Ishikawa (cell line): ENCODE data around the gene PRDM16.

Experiments used
- CEBPB ChIP-seq: IDR thresholded peaks from 2 replicates; pipeline ENCODE4 v1.6.1; 2012
- CREB1 ChIP-seq: IDR thresholded peaks from 2 replicates; pipeline ENCODE4 v1.6.1; 2012; ENCODE audit warnings: low read depth
- EGR1 ChIP-seq: IDR thresholded peaks from 2 replicates; pipeline ENCODE4 v1.6.1; 2012
- EP300 ChIP-seq: IDR thresholded peaks from 2 replicates; pipeline ENCODE4 v1.6.1; 2012; ENCODE audit warnings: borderline replicate concordance
- FOXM1 ChIP-seq: IDR thresholded peaks from 2 replicates; pipeline ENCODE4 v1.6.1; 2012; ENCODE audit warnings: low read depth, borderline replicate concordance
- MAX ChIP-seq: IDR thresholded peaks from 2 replicates; pipeline ENCODE4 v1.6.1; 2012
- NFIC ChIP-seq: IDR thresholded peaks from 2 replicates; pipeline ENCODE4 v1.6.1; 2012
- RAD21 ChIP-seq: IDR thresholded peaks from 2 replicates; pipeline ENCODE4 v1.6.1; 2012; ENCODE audit warnings: low read depth
- TAF1 ChIP-seq: IDR thresholded peaks from 2 replicates; pipeline ENCODE4 v1.6.1; 2012; ENCODE audit warnings: low read depth, mild to moderate bottlenecking
- TCF12 ChIP-seq: IDR thresholded peaks from 2 replicates; pipeline ENCODE4 v1.6.1; 2012; ENCODE audit warnings: low read depth
- TEAD4 ChIP-seq: IDR thresholded peaks from 2 replicates; pipeline ENCODE4 v1.6.1; 2012
- YY1 ChIP-seq: IDR thresholded peaks from 2 replicates; pipeline ENCODE4 v1.6.1; 2012; ENCODE audit warnings: low read depth
- ZBTB7A ChIP-seq: IDR thresholded peaks from 2 replicates; pipeline ENCODE4 v1.6.1; 2012; ENCODE audit warnings: low read depth
- TF ChIP-seq, protein P1 (sequence below): IDR thresholded peaks from 2 replicates; pipeline ENCODE4 v1.6.1; 2012
- TF ChIP-seq, protein P2 (sequence below): IDR thresholded peaks from 2 replicates; pipeline ENCODE4 v1.6.1; 2012; ENCODE audit warnings: low read depth, mild to moderate bottlenecking

PRDM16 gene

GRCh38 chr1:3190256-3191041, 121.4 kb downstream of the PRDM16 start:
- TF ChIP-seq TCF12 = no peak
- no peak for TF ChIP-seq TEAD4
- no peak for TF ChIP-seq RAD21
- no peak for TF ChIP-seq CEBPB
- TF ChIP-seq YY1 = no peak
- TF ChIP-seq, protein P1, sequence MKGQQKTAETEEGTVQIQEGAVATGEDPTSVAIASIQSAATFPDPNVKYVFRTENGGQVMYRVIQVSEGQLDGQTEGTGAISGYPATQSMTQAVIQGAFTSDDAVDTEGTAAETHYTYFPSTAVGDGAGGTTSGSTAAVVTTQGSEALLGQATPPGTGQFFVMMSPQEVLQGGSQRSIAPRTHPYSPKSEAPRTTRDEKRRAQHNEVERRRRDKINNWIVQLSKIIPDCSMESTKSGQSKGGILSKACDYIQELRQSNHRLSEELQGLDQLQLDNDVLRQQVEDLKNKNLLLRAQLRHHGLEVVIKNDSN = no peak
- no peak for TF ChIP-seq ZBTB7A
- TF ChIP-seq MAX = no peak
- TF ChIP-seq FOXM1 = no peak
- no peak for TF ChIP-seq EGR1
- TF ChIP-seq TAF1 = no peak
- TF ChIP-seq EP300 = no peak
- TF ChIP-seq, protein P2, sequence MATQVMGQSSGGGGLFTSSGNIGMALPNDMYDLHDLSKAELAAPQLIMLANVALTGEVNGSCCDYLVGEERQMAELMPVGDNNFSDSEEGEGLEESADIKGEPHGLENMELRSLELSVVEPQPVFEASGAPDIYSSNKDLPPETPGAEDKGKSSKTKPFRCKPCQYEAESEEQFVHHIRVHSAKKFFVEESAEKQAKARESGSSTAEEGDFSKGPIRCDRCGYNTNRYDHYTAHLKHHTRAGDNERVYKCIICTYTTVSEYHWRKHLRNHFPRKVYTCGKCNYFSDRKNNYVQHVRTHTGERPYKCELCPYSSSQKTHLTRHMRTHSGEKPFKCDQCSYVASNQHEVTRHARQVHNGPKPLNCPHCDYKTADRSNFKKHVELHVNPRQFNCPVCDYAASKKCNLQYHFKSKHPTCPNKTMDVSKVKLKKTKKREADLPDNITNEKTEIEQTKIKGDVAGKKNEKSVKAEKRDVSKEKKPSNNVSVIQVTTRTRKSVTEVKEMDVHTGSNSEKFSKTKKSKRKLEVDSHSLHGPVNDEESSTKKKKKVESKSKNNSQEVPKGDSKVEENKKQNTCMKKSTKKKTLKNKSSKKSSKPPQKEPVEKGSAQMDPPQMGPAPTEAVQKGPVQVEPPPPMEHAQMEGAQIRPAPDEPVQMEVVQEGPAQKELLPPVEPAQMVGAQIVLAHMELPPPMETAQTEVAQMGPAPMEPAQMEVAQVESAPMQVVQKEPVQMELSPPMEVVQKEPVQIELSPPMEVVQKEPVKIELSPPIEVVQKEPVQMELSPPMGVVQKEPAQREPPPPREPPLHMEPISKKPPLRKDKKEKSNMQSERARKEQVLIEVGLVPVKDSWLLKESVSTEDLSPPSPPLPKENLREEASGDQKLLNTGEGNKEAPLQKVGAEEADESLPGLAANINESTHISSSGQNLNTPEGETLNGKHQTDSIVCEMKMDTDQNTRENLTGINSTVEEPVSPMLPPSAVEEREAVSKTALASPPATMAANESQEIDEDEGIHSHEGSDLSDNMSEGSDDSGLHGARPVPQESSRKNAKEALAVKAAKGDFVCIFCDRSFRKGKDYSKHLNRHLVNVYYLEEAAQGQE = no peak
- TF ChIP-seq CREB1 = no peak

DNA sequence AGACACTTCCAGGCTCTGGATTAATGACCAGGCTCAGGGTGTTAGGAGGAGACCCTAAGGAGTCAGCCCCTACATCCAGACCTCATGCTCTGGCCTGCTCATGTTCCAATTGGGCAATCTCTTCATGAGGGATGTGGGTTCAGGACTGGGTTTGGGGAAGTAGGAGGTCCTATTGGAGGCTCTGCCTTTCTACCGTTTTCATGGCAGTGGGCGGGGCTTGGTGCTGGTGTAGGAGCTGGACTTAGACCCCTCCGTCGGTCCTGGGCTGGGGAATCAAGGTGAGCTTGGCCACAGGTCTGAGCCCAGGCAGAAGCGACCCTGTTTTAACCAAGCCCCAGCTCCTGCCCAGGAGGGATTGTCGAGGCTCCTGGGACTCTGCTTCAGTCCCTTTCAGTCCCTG, 123.4 kb downstream of the PRDM16 start:
- TF ChIP-seq TCF12 = no peak
- TF ChIP-seq TAF1 = no peak
- no peak for TF ChIP-seq ZBTB7A
- no peak for TF ChIP-seq MAX
- TF ChIP-seq EGR1 = no peak
- TF ChIP-seq CEBPB = no peak

DNA sequence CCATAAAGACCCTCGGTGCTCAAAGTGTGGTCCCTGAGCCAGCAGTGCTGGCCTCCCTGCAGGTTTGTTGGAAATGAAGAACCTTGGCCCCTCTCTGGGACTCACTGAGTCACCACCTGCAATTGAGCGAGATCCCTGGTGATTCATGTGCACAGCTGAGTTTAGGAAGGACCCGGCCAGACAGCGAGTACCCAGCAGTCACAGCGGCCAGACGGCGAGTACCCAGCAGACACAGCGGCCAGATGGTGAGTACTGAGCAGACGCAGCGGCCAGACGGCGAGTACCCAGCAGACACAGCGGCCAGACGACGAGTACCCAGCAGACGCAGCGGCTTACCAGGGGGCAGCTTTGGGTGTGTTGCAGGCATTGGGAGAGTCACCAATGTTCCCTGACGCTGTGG, 123.8 kb downstream of the PRDM16 start:
- TF ChIP-seq EGR1 (no peak), ZBTB7A (no peak)

DNA sequence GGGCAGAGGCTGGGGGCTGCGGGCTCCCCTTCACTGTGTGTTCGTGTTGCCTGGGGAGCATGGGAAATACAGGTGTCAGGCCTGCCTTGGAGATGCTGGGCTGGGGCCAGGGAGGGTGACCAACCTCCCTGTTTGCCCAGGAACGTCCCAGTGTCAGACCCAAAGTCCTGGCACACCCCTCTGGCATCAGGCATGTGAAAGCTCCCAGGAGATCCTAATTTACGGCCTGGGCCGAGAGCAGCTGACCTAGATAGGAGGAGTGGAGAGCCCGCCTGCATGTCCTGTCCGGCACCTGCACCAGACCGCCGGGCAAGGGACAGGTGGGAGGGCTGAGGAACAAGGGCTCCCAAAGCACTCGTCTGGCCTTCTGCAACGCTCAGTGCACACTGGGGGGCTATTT, 124.8 kb downstream of the PRDM16 start:
- no peak for TF ChIP-seq EGR1
- no peak for TF ChIP-seq TEAD4
- no peak for TF ChIP-seq RAD21
- TF ChIP-seq NFIC = no peak
- TF ChIP-seq MAX = no peak
- no peak for TF ChIP-seq EP300
- TF ChIP-seq, protein P2 = no peak
- TF ChIP-seq ZBTB7A = no peak
- TF ChIP-seq TAF1 = no peak

DNA sequence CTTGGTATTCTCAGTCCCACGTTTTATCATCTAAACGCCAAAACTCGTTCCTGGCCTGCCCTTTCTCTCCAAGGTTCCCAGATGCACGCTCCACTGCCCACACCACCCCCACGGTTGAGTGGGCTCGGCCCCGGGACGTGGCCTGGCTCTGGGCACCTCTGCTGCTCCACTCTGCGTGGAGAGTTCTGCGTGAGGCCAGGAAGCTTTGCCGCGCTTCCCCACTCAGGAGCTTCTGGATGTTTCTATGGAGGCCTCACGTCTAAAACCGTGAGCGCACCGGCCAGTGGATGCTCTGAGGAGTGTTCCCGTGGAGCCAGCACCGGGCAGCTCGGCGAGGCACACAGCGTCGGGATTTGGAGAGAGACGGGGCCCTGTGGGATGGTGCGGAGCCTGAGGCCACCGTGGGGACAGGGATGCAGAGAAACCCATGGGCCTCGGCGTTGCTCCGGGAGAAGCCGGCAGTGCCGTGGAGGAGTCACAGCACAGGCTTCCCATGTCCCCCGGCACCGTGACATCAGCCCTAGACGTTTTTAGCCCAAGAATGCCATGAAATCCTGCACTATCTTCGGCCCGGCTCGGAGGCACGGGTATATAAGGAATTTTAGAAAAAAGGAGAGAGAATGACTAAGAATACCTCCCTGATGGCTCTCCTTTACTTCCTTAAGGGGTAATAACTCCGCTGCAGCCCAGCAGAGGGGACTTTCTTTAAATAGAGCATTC, 125.9 kb downstream of the PRDM16 start:
- TF ChIP-seq TEAD4 = no peak
- TF ChIP-seq EP300 = no peak
- no peak for TF ChIP-seq MAX
- TF ChIP-seq, protein P2 = no peak
- no peak for TF ChIP-seq NFIC
- TF ChIP-seq ZBTB7A = no peak
